GM13976 (cell line): ENCODE results near the gene SNX32.

Experiments used
- DNase-seq: peaks from one replicate; pipeline ENCODE4 v3.0.0; 2012; ENCODE audit warnings: low spot score
- in situ Hi-C: fragments of 300-500 bp; cut with MboI; formaldehyde crosslinking; loops from one replicate; pipeline ENCODE4 v1.12.0; 2022; ENCODE audit warnings: low sequenced_read_pairs, mixed read lengths, inconsistent platforms; ENCODE audit not compliant: unreplicated experiment
- TF ChIP-seq, protein P1 (sequence below): IDR thresholded peaks from 2 replicates; pipeline ENCODE4 v1.5.1; 2012; ENCODE audit warnings: borderline replicate concordance, mild to moderate bottlenecking; ENCODE audit not compliant: insufficient read depth; ENCODE audit errors: extremely low read depth, missing control alignments, control extremely low read depth

SNX32 gene

DNA sequence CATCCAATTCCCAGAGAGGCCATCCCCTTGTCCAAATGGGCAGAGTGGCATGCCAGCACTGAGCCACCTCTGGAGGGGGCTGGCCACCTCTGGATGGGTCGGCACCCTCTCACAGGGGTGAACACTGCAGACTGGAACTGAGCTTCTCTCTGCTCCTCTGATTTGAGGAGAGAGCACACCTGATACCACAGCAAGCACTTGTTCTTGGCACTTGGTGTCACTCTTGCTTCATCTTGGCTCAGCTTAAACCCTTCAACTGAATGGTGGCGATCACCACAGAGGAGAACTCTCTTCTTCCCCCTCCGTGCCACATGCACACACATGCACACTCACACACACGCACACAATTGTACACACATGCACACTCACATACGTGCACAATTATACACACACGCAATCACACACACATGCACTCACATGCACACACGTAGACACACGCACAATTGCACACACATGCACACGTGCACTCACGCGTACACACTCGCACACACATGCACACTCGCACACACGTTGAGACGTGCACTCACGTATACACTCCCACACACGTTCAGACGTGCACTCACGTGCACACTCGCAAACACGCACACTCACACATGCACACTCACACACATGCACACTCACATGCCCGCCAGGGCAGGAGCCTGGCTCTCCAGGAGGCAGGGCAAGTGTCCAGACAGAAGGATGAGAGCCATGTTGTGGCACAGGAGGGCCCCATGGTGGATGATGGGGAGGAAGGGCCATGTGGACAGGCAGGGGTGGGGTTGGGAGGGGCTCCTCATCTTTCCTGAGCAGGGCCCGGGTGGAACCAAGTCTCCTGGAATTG lies 23.5 kb upstream of the SNX32 start:
- DNase-seq, result peak; percentile 43
- in situ Hi-C loops, result no loop called here
- TF ChIP-seq, protein P1, sequence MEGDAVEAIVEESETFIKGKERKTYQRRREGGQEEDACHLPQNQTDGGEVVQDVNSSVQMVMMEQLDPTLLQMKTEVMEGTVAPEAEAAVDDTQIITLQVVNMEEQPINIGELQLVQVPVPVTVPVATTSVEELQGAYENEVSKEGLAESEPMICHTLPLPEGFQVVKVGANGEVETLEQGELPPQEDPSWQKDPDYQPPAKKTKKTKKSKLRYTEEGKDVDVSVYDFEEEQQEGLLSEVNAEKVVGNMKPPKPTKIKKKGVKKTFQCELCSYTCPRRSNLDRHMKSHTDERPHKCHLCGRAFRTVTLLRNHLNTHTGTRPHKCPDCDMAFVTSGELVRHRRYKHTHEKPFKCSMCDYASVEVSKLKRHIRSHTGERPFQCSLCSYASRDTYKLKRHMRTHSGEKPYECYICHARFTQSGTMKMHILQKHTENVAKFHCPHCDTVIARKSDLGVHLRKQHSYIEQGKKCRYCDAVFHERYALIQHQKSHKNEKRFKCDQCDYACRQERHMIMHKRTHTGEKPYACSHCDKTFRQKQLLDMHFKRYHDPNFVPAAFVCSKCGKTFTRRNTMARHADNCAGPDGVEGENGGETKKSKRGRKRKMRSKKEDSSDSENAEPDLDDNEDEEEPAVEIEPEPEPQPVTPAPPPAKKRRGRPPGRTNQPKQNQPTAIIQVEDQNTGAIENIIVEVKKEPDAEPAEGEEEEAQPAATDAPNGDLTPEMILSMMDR, result no peak

DNA sequence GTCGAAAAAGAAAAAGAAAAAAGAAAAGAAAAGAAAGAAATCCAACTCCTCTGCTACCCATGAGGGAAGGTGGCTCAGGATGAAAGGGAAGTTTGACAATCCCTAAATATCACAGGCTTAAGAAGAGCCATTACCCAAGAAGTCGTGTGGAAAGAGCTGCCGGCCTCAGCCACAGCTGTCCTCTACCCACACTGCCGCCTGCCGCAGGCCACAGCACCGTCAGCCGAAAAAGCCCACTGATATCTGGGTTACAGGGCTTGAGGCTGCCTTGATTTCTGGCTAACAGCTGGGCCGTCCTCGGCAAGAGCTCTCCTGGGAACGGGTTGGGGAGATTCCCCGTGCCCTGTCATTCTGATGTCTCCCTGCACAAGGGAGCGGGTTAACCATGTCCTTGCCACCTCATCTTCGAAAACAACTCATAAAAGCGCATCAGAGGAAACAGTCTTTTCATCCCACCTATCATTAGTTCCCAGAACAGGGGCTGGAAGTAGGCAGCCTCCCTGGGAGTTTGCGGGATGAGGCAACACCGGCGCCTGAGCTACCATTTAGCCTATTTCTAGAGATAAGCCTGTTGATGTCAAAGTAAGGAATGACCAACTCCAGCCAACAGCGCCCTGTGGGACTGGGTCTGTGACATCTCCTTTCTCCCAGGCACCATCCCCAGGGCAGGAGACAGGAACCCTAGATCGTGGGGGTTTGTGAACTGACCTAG lies 21.8 kb upstream of the SNX32 start:
- in situ Hi-C loops, result no loop called here
- DNase-seq, result no peak
- TF ChIP-seq, protein P1, result no peak

DNA sequence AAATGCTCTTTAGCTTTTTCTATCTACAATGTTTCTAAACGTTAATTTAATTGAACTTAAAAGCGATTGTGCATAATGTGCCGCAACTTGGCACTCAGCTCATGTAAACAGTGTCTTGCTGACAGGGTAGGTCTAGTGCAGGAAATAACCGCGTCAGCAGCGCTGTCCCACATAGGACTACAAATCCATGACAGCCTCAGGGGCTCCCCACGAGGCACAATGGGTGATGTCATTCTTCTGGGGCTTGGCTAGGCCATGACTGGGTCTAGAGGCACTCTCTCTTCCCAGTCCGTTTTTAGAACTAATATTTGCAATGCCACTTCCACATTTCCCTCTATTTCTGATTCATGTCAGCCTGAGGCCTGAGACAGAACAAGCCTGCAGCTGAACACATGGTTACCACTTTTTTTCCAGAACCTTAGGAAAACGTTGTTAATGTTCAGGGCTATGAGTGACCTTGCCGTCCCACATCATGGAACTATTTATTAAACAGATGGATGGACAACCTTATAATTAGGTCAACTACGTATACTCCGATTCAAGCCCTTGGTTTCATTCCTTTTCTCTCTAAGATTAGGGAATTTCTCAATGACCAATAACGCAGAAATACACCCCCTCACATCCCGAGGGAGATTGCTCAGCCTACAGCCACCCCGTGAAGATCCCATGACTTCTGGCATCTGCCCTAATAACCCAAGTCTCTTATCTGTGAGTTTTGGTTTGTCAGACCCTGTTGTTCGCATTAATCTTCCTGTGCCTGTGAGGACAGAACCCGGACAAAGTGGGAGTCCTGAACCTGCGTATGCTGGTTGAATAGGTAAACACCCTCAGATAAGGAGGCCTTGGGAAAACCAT lies 19.4 kb upstream of the SNX32 start:
- TF ChIP-seq, protein P1, result no peak
- DNase-seq, result no peak
- in situ Hi-C loops, result no loop called here

DNA sequence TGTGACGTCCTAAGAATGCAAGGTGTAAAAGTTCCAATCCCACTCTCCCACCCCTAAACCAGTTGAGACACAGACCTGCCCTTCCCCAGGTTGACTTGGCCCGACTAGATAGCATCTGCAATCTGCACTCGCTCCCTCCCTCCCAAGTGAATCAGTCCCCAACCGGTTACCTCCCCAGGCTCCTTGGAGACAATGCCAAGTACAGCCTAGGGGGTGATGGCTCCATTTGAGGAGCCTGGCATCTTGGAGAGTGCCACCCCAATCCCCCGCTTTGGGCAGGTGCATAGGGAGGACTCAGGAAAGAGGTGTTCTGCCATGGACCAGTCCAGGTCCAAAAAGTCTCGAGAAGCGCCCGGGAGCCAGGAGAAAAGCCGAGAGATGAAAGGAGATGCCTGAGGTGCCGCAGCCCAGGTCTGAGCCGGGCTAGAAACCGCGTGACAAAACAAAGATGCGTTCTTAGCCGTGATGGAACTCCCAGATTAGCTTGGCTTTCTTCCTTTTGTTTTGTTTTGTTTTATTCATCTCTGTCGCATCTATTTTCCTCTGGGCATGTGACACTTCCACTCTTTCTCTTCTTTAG lies 18.7 kb upstream of the SNX32 start:
- DNase-seq, result no peak
- in situ Hi-C loops, result no loop called here
- TF ChIP-seq, protein P1, result no peak

DNA sequence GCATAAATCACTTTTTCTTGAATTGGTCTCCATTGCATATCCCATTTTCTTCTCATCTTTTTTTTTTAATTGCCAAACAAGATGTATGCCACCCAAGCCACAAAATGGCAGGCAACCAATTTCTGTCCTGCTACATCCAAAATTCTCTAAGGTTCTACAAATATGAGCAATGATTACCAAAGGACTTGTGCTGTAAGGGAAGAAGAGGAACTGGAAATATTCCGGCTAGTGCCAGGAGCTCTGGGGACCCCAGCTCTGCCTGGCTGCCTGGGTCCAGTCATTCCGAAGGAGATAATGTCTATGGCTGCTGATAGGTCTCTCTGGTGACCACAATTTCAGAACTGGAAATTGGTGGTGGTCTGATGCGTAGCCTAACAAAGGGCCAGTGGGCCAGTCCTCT lies 17.1 kb upstream of the SNX32 start:
- TF ChIP-seq, protein P1, result no peak
- in situ Hi-C loops, result no loop called here
- DNase-seq, result no peak

DNA sequence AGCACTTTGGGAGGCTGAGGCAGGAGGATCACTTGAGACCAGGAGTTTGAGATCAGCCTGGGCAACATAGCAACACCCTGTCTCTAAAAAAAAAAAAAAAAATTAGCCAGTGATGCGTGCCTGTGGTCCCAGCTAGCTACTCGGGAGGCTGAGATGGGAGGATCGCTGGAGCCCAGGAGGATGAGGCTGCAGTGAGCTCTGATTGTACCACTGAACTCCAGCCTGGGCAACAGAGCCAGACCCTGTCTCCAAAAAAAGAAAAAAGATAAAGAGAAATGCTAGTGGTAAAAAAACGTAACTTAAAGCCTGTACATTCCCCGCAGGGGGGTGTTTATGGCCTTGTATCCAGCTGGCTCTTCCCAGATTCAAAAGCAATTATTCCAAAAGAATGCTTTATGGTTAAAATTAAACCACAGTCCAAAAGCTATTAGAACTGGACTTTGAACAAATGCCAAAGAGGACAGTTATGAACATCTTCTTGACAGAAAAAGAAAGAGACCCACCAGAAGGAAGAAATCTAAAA lies 16.4 kb upstream of the SNX32 start:
- no peak for DNase-seq
- in situ Hi-C loops, result no loop called here
- TF ChIP-seq, protein P1, result no peak
